ENCODE data around the gene A1CF.

- TF ChIP-seq CTCF (IDR thresholded peaks at IDR 0.05) = no peak
- TF ChIP-seq POLR2A (IDR thresholded peaks at IDR 0.05) = no peak
Measured at GRCh38 chr10:50919010-50919409, 33.6 kb upstream of the A1CF start.
